Parathyroid adenoma (tissue), 2 donors: ENCODE data around the gene YWHAH.

Source experiments
- H2AFZ ChIP-seq: fragments of 300-600 bp; sonication (generic); one replicate; pipeline ENCODE4 v1.7.0; 2017; ENCODE audit warnings: antibody characterized with exemption, mild to moderate bottlenecking
- H3K27ac ChIP-seq: fragments of 300-600 bp; sonication (generic); one replicate; pipeline ENCODE4 v1.7.0; 2017
- H3K27me3 ChIP-seq: fragments of 300-600 bp; sonication (generic); one replicate; pipeline ENCODE4 v1.7.0; 2017; ENCODE audit warnings: low read length; ENCODE audit not compliant: control insufficient read depth, insufficient read depth
- H3K36me3 ChIP-seq: fragments of 300-600 bp; sonication (generic); one replicate; pipeline ENCODE4 v1.7.0; 2017; ENCODE audit warnings: low read length; ENCODE audit not compliant: control insufficient read depth, insufficient read depth
- H3K4me1 ChIP-seq: fragments of 300-600 bp; sonication (generic); one replicate; pipeline ENCODE4 v1.7.0; 2017; ENCODE audit warnings: control low read depth
- H3K4me2 ChIP-seq: fragments of 300-600 bp; sonication (generic); one replicate; pipeline ENCODE4 v1.7.0; 2017; ENCODE audit warnings: low read length
- H3K4me3 ChIP-seq: fragments of 300-600 bp; sonication (generic); one replicate; pipeline ENCODE4 v1.7.0; 2017; ENCODE audit warnings: low read depth, low read length
- H3K79me2 ChIP-seq: fragments of 300-600 bp; sonication (generic); one replicate; pipeline ENCODE4 v1.7.0; 2017; ENCODE audit warnings: control low read depth
- H3K9ac ChIP-seq: fragments of 300-600 bp; sonication (generic); one replicate; pipeline ENCODE4 v1.7.0; 2017; ENCODE audit warnings: mild to moderate bottlenecking
- H3K9me3 ChIP-seq: fragments of 300-600 bp; sonication (generic); one replicate; pipeline ENCODE4 v1.7.0; 2017; ENCODE audit warnings: low read length; ENCODE audit not compliant: control insufficient read depth
- CTCF ChIP-seq: fragments of 300-600 bp; sonication (generic); IDR thresholded peaks from one replicate; pipeline ENCODE4 v1.7.0; 2017; ENCODE audit warnings: antibody characterized with exemption, mild to moderate bottlenecking
- donor health status: primary hyperparathyroidism.

The YWHAH gene

GRCh38 chr22:31945971-31946680 lies 1.8 kb downstream of the YWHAH start:
- peak overlapping the region; percentile 84 for H3K4me3 ChIP-seq

GRCh38 chr22:31947296-31947695 lies 3.0 kb downstream of the YWHAH start:
- Histone ChIP-seq H3K27me3 (no peaks in the 10 kb centered on the region), H3K9me3 (no peaks in the 10 kb centered on the region), H3K4me1 (no peaks in the 10 kb centered on the region), H3K9ac (no peak overlapping the region), H3K4me2 (no peak overlapping the region), H2AFZ (no peak overlapping the region), H3K36me3 (no peaks in the 10 kb centered on the region), H3K27ac (no peak overlapping the region), H3K79me2 (peaks cover 8% of the 10 kb centered on the region), H3K4me3 (no peak overlapping the region)
- TF ChIP-seq CTCF = peak; percentile 51

More at GRCh38 chr22:31945971-31946680, 1.8 kb downstream of the YWHAH start:
- Histone ChIP-seq H3K4me2 (peak overlapping the region; percentile 96), H3K79me2 (peaks cover 7% of the 10 kb centered on the region), H3K27ac (peak overlapping the region; percentile 76), H3K4me1 (no peaks in the 10 kb centered on the region), H3K36me3 (no peaks in the 10 kb centered on the region), H3K9ac (no peak overlapping the region), H3K9me3 (no peaks in the 10 kb centered on the region), H3K27me3 (no peaks in the 10 kb centered on the region), H2AFZ (peak overlapping the region; percentile 74)
- TF ChIP-seq CTCF = no peak

GRCh38 chr22:31948002-31948401 lies 3.7 kb downstream of the YWHAH start:
- Histone ChIP-seq H3K4me3 (no peak overlapping the region), H3K4me1 (no peaks in the 10 kb centered on the region), H2AFZ (no peak overlapping the region), H3K36me3 (no peaks in the 10 kb centered on the region), H3K9me3 (no peaks in the 10 kb centered on the region), H3K4me2 (no peak overlapping the region), H3K27ac (no peak overlapping the region), H3K27me3 (no peaks in the 10 kb centered on the region), H3K9ac (no peak overlapping the region), H3K79me2 (peaks cover 8% of the 10 kb centered on the region)
- TF ChIP-seq CTCF = no peak

- H3K4me3 ChIP-seq = no peak overlapping the region
- H3K9me3 ChIP-seq = no peaks in the 10 kb centered on the region
- no peak overlapping the region for H3K4me2 ChIP-seq
- no peaks in the 10 kb centered on the region for H3K4me1 ChIP-seq
- H3K36me3 ChIP-seq = no peaks in the 10 kb centered on the region
- H3K79me2 ChIP-seq = peaks cover 8% of the 10 kb centered on the region
- no peak overlapping the region for H3K9ac ChIP-seq
- H3K27ac ChIP-seq = no peak overlapping the region
- no peak for TF ChIP-seq CTCF
- no peaks in the 10 kb centered on the region for H3K27me3 ChIP-seq
- H2AFZ ChIP-seq = no peak overlapping the region
Observed at GRCh38 chr22:31950226-31950625, 5.9 kb downstream of the YWHAH start.
